Keratinocyte (primary cell): ENCODE data around the gene CREB5. TPM values are rescaled to one million over a fixed set of nuclear protein-coding genes. Genes with fewer than 3 reads are reported as not detected.

Experiments
- DNase-seq: peaks from one replicate; pipeline ENCODE4 v3.0.0-alpha.2; 2011; ENCODE audit warnings: low read depth, missing footprints, low spot score
- FAIRE-seq: peaks from 2 replicates; lab custom pipeline; 2011; peaks lifted over from hg19 to GRCh38; lab: Jason Lieb, UNC
- H2AFZ ChIP-seq: 2 replicates; pipeline ENCODE4 v1.6.0; 2012; ENCODE audit warnings: low read length, control low read depth, inconsistent platforms; ENCODE audit not compliant: control insufficient read depth
- H3K27ac ChIP-seq: 2 replicates; pipeline ENCODE4 v1.5.1; 2011; ENCODE audit warnings: low read length; ENCODE audit not compliant: control insufficient read depth, insufficient read depth
- H3K27me3 ChIP-seq: 3 replicates; pipeline ENCODE4 v1.6.0; 2011; ENCODE audit warnings: low read length; ENCODE audit not compliant: control insufficient read depth, insufficient read depth; ENCODE audit errors: extremely low read depth
- H3K36me3 ChIP-seq, 2 experiments: 2 replicates in 1 of 2; 3 replicates in 1 of 2; pipeline ENCODE4 v1.5.1; 2011; ENCODE audit warnings: low read length in 2 of 2, mild to moderate bottlenecking in 1 of 2; ENCODE audit not compliant: control insufficient read depth in 2 of 2, insufficient read depth in 2 of 2; ENCODE audit errors: extremely low read depth in 1 of 2
- H3K4me1 ChIP-seq: 3 replicates; pipeline ENCODE4 v1.5.1; 2011; ENCODE audit warnings: low read length; ENCODE audit not compliant: control insufficient read depth, insufficient read depth; ENCODE audit errors: extremely low read depth
- H3K4me2 ChIP-seq: 3 replicates; pipeline ENCODE4 v1.6.0; 2011; ENCODE audit warnings: low read depth, low read length; ENCODE audit not compliant: control insufficient read depth, insufficient read depth; ENCODE audit errors: extremely low read depth
- H3K4me3 ChIP-seq, 3 experiments: fragments of 200-600 bp in 1 of 3; sonication (generic) in 1 of 3; 2 replicates in 2 of 3; 3 replicates in 1 of 3; pipeline ENCODE4 v1.5.1; 2011 to 2016; ENCODE audit warnings: low read length in 3 of 3, mild to moderate bottlenecking in 3 of 3, control low read depth in 2 of 3, inconsistent platforms in 1 of 3, low read depth in 1 of 3, mixed read lengths in 1 of 3, mixed run types in 1 of 3, moderate library complexity in 1 of 3; ENCODE audit not compliant: control insufficient read depth in 2 of 3, insufficient read depth in 2 of 3; ENCODE audit errors: extremely low read depth in 1 of 3
- H3K79me2 ChIP-seq: 2 replicates; pipeline ENCODE4 v1.6.0; 2012; ENCODE audit warnings: low read length; ENCODE audit not compliant: control insufficient read depth, insufficient read depth
- H3K9ac ChIP-seq: 3 replicates; pipeline ENCODE4 v1.6.0; 2011; ENCODE audit warnings: low read length; ENCODE audit not compliant: control insufficient read depth, insufficient read depth; ENCODE audit errors: extremely low read depth
- H3K9me1 ChIP-seq: 3 replicates; pipeline ENCODE4 v1.6.0; 2011; ENCODE audit warnings: low read length; ENCODE audit not compliant: control insufficient read depth, insufficient read depth; ENCODE audit errors: extremely low read depth
- H3K9me3 ChIP-seq: 2 replicates; pipeline ENCODE4 v1.5.1; 2012; ENCODE audit warnings: low read depth, low read length; ENCODE audit not compliant: control insufficient read depth
- H4K20me1 ChIP-seq: 3 replicates; pipeline ENCODE4 v1.6.0; 2011; ENCODE audit warnings: low read length; ENCODE audit not compliant: control insufficient read depth, insufficient read depth; ENCODE audit errors: extremely low read depth
- CTCF ChIP-seq, 3 experiments: IDR thresholded peaks in 1 of 3; conservative IDR thresholded peaks in 1 of 3; optimal IDR thresholded peaks in 1 of 3; 2 replicates in 2 of 3; 3 replicates in 1 of 3; pipeline versions ENCODE3 to v1.5.1; 2011; ENCODE audit warnings: low read length in 3 of 3, mild to moderate bottlenecking in 3 of 3, moderate library complexity in 2 of 3, control low read depth in 1 of 3, inconsistent platforms in 1 of 3; ENCODE audit not compliant: insufficient read depth in 2 of 3; ENCODE audit errors: extremely low read depth in 1 of 3
- EZH2 ChIP-seq: IDR thresholded peaks from one replicate; pipeline ENCODE4 v1.6.1; 2012; ENCODE audit warnings: inconsistent platforms, mild to moderate bottlenecking, low read length, moderate library complexity
- dilution Hi-C: fragments of 300-500 bp; cut with MboI; formaldehyde crosslinking; loops from one replicate; pipeline ENCODE4 v1.7.0; 2020; ENCODE audit warnings: low sequenced_read_pairs; ENCODE audit not compliant: extremely low pct_ligation_motif_present
- polyA plus RNA-seq, 5 experiments: library from polyadenylated mRNA; depleted of rRNA in 3 of 5; stranded (reverse) in 3 of 5; stranded (forward) in 1 of 5; unstranded in 1 of 5; fragments of >200 nt; gene quantifications; 1 replicate in 1 of 5; 2 replicates in 3 of 5; 3 replicates in 1 of 5; pipeline versions ENCODE4 v1.2.1 to v1.2.3, GENCODE V29; 2011 to 2012; ENCODE audit warnings: missing spikeins in 2 of 5, low read depth in 1 of 5, low replicate concordance in 1 of 5

The CREB5 gene
- polyA plus RNA-seq, 1 donor (not counting 4 experiments of a cell fraction or from before 2014, with no cell fraction given): 7.9 TPM

GRCh38 chr7:28709748-28710147 is 297.4 kb downstream of the CREB5 start:
- Histone ChIP-seq H3K4me2 (no peak overlapping the region), H3K9ac (no peak overlapping the region), H3K4me1 (peaks cover 9% of the 10 kb centered on the region), H3K36me3 (no peaks in the 10 kb centered on the region), H4K20me1 (no peaks in the 10 kb centered on the region), H3K4me3 (no peak overlapping the region), H3K27ac (no peak overlapping the region), H3K9me3 (no peaks in the 10 kb centered on the region), H3K79me2 (no peaks in the 10 kb centered on the region), H3K27me3 (no peaks in the 10 kb centered on the region), H3K9me1 (peaks cover 2% of the 10 kb centered on the region), H2AFZ (no peak overlapping the region)
- FAIRE-seq (no peak), DNase-seq (no peak)
- dilution Hi-C loops: no loop called here
- TF ChIP-seq CTCF (optimal IDR thresholded peaks at IDR 0.05 in 1 of 3, IDR thresholded peaks at IDR 0.05 in 1 of 3, conservative IDR thresholded peaks at IDR 0.05 in 1 of 3; ENCODE audit: extremely low read depth in 1 of 3, insufficient read depth in 2 of 3, low read length in 3 of 3) (no peak), EZH2 (no peak)

- Histone ChIP-seq H3K27me3 (no peaks in the 10 kb centered on the region), H4K20me1 (no peaks in the 10 kb centered on the region), H3K36me3 (no peaks in the 10 kb centered on the region), H2AFZ (no peak overlapping the region), H3K79me2 (no peaks in the 10 kb centered on the region), H3K9me3 (no peaks in the 10 kb centered on the region), H3K4me2 (no peak overlapping the region), H3K4me3 (no peak overlapping the region), H3K9ac (no peak overlapping the region), H3K27ac (no peak overlapping the region), H3K9me1 (peaks cover 2% of the 10 kb centered on the region), H3K4me1 (peaks cover 9% of the 10 kb centered on the region)
- dilution Hi-C loops: no loop called here
- DNase-seq (no peak), FAIRE-seq (no peak)
- no peak for TF ChIP-seq EZH2
Measured at GRCh38 chr7:28711114-28711513, 298.8 kb downstream of the CREB5 start.

GRCh38 chr7:28714459-28715120 is 302.3 kb downstream of the CREB5 start:
- no peaks in the 10 kb centered on the region for H3K4me1 ChIP-seq
- H3K9me1 ChIP-seq: peaks cover 2% of the 10 kb centered on the region
- no peak overlapping the region for H2AFZ ChIP-seq
- no peak overlapping the region for H3K27ac ChIP-seq
- no peaks in the 10 kb centered on the region for H3K27me3 ChIP-seq
- H3K36me3 ChIP-seq: no peaks in the 10 kb centered on the region
- dilution Hi-C loops: no loop called here
- H4K20me1 ChIP-seq: no peaks in the 10 kb centered on the region
- no peaks in the 10 kb centered on the region for H3K79me2 ChIP-seq
- DNase-seq (no peak), FAIRE-seq (no peak)
- H3K4me2 ChIP-seq: no peak overlapping the region
- H3K9ac ChIP-seq: no peak overlapping the region
- H3K4me3 ChIP-seq: no peak overlapping the region
- TF ChIP-seq CTCF (optimal IDR thresholded peaks at IDR 0.05 in 1 of 3, IDR thresholded peaks at IDR 0.05 in 1 of 3, conservative IDR thresholded peaks at IDR 0.05 in 1 of 3; ENCODE audit: extremely low read depth in 1 of 3, insufficient read depth in 2 of 3, low read length in 3 of 3) (no peak), EZH2 (no peak)
- no peaks in the 10 kb centered on the region for H3K9me3 ChIP-seq
